ENCODE results near the gene DKKL1. TPM values are rescaled to one million over a fixed set of nuclear protein-coding genes. Genes with fewer than 3 reads are reported as not detected.
"Not testable (repeated sequence)": the region's sequence is repeated elsewhere in the genome, so short reads cannot be mapped to it uniquely, and the experiment has no call there.

The DKKL1 gene
- total RNA-seq = not detected
- long read RNA-seq = 0 reads

DNA sequence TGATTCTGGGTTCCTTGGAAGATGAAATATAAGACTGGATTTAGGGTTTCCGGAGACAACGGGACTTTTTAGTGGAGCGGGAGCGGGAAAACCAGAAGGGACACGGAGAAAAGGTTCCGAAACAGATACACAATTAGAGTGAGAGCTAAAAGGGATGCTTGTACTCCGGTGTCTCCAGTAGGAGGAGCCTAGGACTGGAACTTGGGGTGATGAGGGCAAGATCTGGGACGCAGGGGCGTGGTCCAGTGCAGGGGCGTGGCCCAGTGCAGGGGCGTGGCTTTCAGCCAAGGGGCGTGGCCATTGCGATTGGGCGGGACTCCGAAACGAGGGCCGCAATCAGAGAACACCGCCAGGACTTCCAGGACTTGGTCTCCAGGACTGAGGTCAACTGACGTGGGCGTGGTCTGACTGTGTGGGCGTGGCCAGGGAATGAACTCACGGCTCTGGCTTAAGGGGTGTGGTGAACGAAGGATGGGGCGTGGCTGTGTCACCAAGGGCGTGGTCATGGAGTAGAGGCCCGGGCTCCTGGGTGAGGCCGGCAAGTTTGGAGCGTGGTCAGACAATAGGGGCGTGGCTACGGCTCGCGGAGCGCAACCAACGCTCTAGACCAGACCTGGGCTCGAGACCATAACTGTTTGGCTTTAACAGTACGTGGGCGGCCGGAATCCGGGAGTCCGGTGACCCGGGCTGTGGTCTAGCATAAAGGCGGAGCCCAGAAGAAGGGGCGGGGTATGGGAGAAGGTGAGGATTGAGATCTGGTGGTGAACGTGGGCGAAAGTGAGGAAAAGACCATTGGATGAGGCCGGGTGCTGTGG lies at the start of gene DKKL1:
DKKL1 (plus strand) TSS at position 610 of the 815 bp plus-strand sequence; CDS start at position 732, 122 bp downstream.
- DNase-seq (peak; percentile 99), ATAC-seq (ENCODE audit: poor library complexity) (peak; percentile 89)
- intact Hi-C loops (cut with DNase I) = no loop called here

DNA sequence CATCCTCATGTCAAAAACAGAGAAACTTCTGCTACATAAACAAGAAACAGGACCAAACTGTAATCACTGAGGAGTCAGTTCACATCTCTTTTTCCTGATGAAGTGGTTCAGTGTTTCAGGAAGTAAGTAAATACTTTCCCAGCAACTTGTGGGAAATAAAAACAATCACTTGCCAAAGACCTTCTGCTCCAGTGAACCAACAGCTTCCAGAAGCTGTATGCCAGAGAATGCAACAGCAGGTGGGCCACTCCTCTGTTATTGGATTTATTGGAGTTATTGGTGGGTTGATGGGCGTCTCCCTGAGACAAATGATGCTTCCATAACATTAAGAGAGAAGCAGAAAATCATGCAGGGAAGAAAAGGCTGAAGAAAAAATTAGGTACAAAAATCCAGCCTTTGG lies 48.6 kb upstream of the DKKL1 start:
- DNase-seq = no peak
- ATAC-seq (ENCODE audit: poor library complexity) = no peak
- intact Hi-C loops (cut with DNase I) = no loop called here

DNA sequence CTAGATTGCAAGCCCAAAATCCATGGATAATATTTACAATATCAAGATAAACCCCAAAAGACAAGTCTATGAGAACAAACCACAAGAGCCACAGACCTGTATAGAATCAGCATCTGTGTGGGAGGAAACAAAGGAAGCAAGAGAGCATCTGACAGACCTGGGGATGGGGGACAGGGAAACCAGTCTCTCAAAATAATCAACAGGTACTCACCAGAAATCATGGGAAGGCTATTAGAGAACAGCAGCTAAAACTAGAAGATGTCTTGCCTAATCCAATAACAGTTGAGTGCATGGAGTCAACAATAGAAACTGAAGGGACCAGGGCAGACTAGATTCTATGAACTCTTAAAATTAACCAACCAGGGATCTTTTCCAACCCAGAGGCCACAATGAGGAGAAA lies 47.4 kb upstream of the DKKL1 start:
- intact Hi-C loops (cut with DNase I) = no loop called here
- no peak for ATAC-seq (ENCODE audit: poor library complexity)
- no peak for DNase-seq

DNA sequence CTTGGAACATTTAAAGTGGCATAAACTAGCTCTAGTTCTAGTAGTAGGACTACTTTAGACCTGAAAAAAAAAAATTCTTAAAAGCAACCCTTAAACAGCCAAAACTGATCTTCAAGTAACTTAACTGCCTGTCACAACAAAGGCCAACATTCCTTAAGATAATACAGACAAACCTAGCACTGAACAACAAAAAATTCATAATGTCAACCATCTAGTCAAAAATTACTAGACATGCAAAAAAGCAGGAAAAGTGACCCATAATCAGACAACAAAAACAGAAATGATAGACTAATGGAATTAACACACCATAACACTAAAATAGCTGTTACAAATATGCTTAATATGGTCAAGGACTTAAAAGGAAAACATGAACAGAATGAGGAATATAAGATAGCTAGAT lies 45.4 kb upstream of the DKKL1 start:
- DNase-seq = no peak

DNA sequence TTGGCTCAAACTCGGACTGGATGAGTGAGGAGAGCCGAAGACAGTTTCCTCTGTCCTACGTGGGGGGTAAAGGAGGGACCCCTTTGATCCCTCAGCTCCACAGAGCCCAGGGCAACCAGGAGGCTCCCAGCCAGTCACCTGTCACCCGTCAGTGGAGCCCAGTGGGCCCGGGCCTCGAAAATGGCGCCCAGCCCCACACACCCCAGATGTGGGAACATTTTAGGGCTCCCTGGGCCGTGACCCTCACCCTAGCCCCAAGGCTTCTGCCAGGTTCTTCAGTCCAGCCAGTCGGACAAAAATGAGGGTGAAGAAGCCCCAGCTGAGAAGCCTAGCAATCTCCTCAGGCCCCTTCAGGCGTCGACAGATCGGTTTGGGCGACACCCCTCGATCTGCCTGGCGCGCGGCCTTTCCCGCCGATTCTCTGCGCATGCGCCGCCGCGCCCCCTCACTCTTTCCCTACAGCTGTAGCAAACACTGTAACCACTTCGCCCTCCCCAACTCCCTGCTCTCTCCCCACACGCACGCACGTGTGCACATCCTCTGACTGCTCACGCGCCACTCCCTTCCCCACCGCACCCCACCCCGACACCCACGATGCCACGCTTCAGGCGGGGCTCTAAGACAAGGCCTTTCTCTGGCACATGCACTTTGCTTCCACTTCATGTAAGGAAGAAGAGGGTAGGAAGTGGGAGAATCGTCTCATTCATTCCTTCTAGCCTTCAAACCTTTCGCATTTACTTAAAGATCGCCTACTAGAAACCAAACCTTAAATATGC lies 38.7 kb upstream of the DKKL1 start, which contains the start of gene SLC6A16:
SLC6A16 (minus strand) TSS at position 391 of the 776 bp plus-strand sequence. CDS start 13,844 bp downstream, outside the sequence.
- ATAC-seq (ENCODE audit: poor library complexity) (no peak), DNase-seq (no peak)
- intact Hi-C loops (cut with DNase I) = no loop called here

More for the DNA sequence above, 45.4 kb upstream of the DKKL1 start:
- intact Hi-C loops (cut with DNase I) = no loop called here
- no peak for ATAC-seq (ENCODE audit: poor library complexity)

DNA sequence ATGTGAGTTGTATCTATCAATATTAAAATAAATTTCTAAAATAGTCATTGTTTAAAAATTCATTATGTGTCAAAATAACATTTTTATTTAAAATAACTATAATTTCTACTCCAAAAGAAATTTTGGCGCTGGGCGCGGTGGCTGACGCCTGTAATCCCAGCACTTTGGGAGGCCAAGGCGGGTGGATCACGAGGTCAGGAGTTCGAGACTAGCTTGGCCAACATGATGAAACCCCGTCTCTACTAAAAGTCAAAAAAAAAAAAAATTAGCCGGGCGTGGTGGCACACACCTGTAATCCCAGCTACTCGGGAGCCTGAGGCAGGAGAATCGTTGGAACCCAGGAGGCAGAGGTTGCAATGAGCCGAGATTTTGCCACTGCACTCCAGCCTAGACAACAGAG lies 37.9 kb upstream of the DKKL1 start:
- DNase-seq; ATAC-seq (ENCODE audit: poor library complexity); intact Hi-C loops (cut with DNase I): not testable (repeated sequence)

- intact Hi-C loops (cut with DNase I) = no loop called here
- no peak for DNase-seq
- no peak for ATAC-seq (ENCODE audit: poor library complexity)
These were observed 37.4 kb upstream of the DKKL1 start for GRCh38 chr19:49326165-49326704.

DNA sequence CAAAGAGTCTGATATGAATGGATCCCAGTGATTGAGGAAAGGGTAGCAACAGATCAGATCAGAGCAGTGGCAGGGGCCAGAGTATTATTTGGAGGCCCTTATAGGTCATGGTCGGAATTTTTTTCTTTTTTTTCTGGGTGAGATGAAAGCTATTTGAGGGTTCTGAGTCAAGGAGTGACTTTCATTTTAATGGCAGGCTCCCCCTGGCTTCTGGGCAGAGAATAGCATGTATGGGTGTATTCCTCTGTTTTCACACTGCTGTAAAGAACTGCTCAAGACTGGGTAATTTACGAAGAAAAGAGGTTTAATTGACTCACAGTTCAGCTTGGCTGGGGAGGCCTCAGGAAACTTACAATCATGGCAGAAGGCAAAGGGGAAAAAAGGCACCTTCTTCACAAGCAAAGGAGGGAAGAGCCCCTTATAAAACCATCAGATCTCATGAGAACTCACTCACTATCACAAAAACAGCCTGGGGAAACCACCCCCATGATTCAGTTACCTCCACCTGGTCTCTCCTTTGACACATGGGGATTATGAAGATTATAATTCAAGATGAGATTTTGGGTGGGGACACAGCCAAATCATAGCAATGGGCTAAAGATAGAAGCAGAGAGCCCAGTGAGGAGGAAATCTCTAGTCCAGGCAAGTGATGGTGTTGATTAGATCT lies 35.7 kb upstream of the DKKL1 start:
- intact Hi-C loops (cut with DNase I) = no loop called here
- no peak for ATAC-seq (ENCODE audit: poor library complexity)
- DNase-seq = no peak

DNA sequence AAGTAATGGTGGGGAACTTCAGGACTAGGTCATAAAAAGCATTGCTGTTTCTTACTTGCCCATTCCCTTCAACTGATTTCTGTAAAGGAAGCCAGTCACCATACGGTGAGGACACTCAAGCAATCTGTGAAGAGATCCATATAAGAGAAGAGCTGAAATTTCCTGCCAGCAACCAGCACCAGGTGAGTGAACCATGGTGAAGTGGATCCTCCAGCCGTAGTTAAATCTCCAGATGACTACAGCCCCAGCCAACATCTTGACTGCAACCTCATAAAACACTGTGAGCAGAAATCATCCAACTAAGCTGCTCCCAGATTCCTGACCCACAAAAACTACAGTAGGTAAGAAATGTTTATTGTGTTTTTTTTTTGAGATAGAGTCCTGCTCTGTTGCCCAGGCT lies 34.9 kb upstream of the DKKL1 start:
- intact Hi-C loops (cut with DNase I) = no loop called here
- ATAC-seq (ENCODE audit: poor library complexity) = no peak
- DNase-seq = no peak

GRCh38 chr19:49331187-49331586 lies 32.5 kb upstream of the DKKL1 start:
- intact Hi-C loops (cut with DNase I); ATAC-seq (ENCODE audit: poor library complexity); DNase-seq: not testable (repeated sequence)

DNA sequence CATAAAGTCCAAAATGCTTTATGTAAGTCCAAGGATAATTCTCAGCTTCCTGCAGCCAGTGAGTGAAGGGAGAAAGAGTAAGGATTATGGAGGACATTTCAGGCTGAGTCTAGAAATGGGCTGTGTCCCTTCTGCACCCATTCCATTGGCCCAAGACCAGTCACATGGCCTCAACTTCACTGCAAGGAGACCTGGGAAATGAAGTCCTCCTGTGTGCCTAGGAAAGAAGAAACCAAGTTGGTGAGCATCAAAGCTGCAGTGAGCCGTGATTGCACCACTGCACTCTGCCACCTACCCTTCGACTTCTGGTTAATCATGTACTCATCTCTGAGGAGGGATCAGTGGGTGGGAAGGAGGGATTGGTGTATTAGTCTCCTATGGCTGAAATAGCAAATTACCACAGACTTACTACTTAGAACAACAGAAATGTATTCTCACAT lies 32.0 kb upstream of the DKKL1 start:
- ATAC-seq (ENCODE audit: poor library complexity) (peak; percentile 73), DNase-seq (no peak)

GRCh38 chr19:49332691-49333417 lies 30.8 kb upstream of the DKKL1 start:
- intact Hi-C loops (cut with DNase I); ATAC-seq (ENCODE audit: poor library complexity); DNase-seq: not testable (repeated sequence)

More for the DNA sequence above, 32.0 kb upstream of the DKKL1 start:
- intact Hi-C loops (cut with DNase I) = no loop called here

DNA sequence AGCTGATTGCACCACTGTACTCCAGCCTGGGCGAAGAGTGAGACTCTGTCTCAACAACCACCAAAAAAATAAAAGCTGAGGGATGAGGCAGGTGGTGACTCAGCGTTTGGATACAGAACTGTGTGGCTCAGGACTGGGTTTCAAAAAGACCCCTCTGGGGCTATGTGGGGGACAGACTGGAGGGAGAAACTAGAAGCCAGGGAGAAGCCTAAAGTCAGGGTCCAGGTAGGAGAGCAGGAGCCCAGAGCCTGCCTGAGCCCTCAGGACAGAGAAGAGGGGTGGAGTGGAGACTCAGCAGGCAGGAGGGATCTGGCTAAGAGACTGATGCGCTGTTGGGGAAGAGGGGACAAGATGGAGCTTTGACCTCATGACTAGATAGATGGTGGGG lies 30.3 kb upstream of the DKKL1 start:
- DNase-seq = no peak
- no peak for ATAC-seq (ENCODE audit: poor library complexity)
- intact Hi-C loops (cut with DNase I) = no loop called here

- intact Hi-C loops (cut with DNase I) = no loop called here
- ATAC-seq (ENCODE audit: poor library complexity) (peak; percentile 7), DNase-seq (no peak)
These were observed 29.8 kb upstream of the DKKL1 start for GRCh38 chr19:49333811-49334288.

GRCh38 chr19:49335071-49335783 lies 28.4 kb upstream of the DKKL1 start, which contains the start of gene CD37:
CD37 (plus strand) TSS chr19:49335406; CDS start chr19:49335541, 135 bp downstream.
- intact Hi-C loops (cut with DNase I) = no loop called here
- ATAC-seq (ENCODE audit: poor library complexity) (no peak), DNase-seq (peak; percentile 56)

GRCh38 chr19:49335784-49336481 lies 27.7 kb upstream of the DKKL1 start:
- ATAC-seq (ENCODE audit: poor library complexity) (no peak), DNase-seq (no peak)
- intact Hi-C loops (cut with DNase I) = no loop called here

Data from Right ventricle myocardium superior (tissue), 1 donor.